SU-DHL-6 (cell line): Measurements from ENCODE around the gene CYP2A6.

Source experiments
- H2AFZ ChIP-seq: fragments of 200-600 bp; sonication (generic); 2 replicates; pipeline ENCODE4 v1.6.1; 2014; ENCODE audit warnings: low read depth, mild to moderate bottlenecking, moderate library complexity, mixed read lengths, antibody characterized with exemption, low read length; ENCODE audit not compliant: severe bottlenecking
- H3F3A ChIP-seq: fragments of 200-600 bp; shearing (Covaris generic); 2 replicates; pipeline ENCODE4 v1.6.0; 2016; ENCODE audit warnings: antibody characterized with exemption, mild to moderate bottlenecking; ENCODE audit not compliant: insufficient read depth
- H3K27ac ChIP-seq: fragments of 200-600 bp; sonication (generic); 2 replicates; pipeline ENCODE4 v1.5.1; 2016; ENCODE audit warnings: low read depth, mild to moderate bottlenecking, low read length, moderate library complexity, mixed read lengths
- H3K27me3 ChIP-seq: fragments of 200-600 bp; sonication (generic), shearing (Covaris generic); 2 replicates; pipeline ENCODE4 v1.6.0; 2014; ENCODE audit warnings: mild to moderate bottlenecking, low read length
- H3K36me3 ChIP-seq: fragments of 200-600 bp; sonication (generic); 2 replicates; pipeline ENCODE4 v1.6.1; 2014; ENCODE audit warnings: mild to moderate bottlenecking, low read length, mixed read lengths
- H3K4me2 ChIP-seq: fragments of 300-600, 200-600 bp; shearing (Covaris generic), sonication (generic); 2 replicates; pipeline ENCODE4 v1.6.0; 2014; ENCODE audit warnings: low read length, low read depth, mild to moderate bottlenecking; ENCODE audit not compliant: poor library complexity, severe bottlenecking
- H3K4me3 ChIP-seq: fragments of 200-600 bp; sonication (generic); 2 replicates; pipeline ENCODE4 v1.5.1; 2014; ENCODE audit warnings: antibody characterized with exemption, low read length, mild to moderate bottlenecking, mixed read lengths; ENCODE audit not compliant: insufficient read depth, poor library complexity, severe bottlenecking
- H3K79me2 ChIP-seq: fragments of 200-600 bp; sonication (generic); 2 replicates; pipeline ENCODE4 v1.6.1; 2014; ENCODE audit warnings: mild to moderate bottlenecking, low read length, moderate library complexity; ENCODE audit not compliant: insufficient read depth
- H3K9ac ChIP-seq: fragments of 200-600 bp; sonication (generic); 2 replicates; pipeline ENCODE4 v1.7.0; 2014; ENCODE audit warnings: mild to moderate bottlenecking, low read length
- H3K9me2 ChIP-seq: fragments of 200-600 bp; sonication (generic); replicated peaks from 2 replicates; pipeline ENCODE4 v1.6.1; 2014; ENCODE audit warnings: low read length; ENCODE audit not compliant: insufficient read depth
- H3K9me3 ChIP-seq: fragments of 200-600 bp; sonication (generic); 2 replicates; pipeline ENCODE4 v1.6.1; 2014; ENCODE audit warnings: low read length, mixed read lengths; ENCODE audit not compliant: insufficient read depth
- H4K20me1 ChIP-seq: fragments of 200-600 bp; sonication (generic); 2 replicates; pipeline ENCODE4 v1.6.1; 2014; ENCODE audit warnings: low read depth, mild to moderate bottlenecking, antibody characterized with exemption, low read length, moderate library complexity, mixed read lengths
- CTCF ChIP-seq: fragments of 200-600 bp; sonication (generic); IDR thresholded peaks from one replicate; pipeline ENCODE4 v1.5.1; 2017; ENCODE audit warnings: antibody characterized with exemption, mild to moderate bottlenecking, low read length, moderate library complexity; ENCODE audit not compliant: insufficient read depth, poor library complexity, severe bottlenecking
- EZH2phosphoT487 ChIP-seq: fragments of 200-600 bp; sonication (generic), shearing (Covaris generic); conservative IDR thresholded peaks from 2 replicates; pipeline ENCODE4 v1.6.1; 2018; ENCODE audit warnings: mild to moderate bottlenecking, antibody characterized with exemption, low read length, moderate library complexity, mixed read lengths

The CYP2A6 gene

DNA sequence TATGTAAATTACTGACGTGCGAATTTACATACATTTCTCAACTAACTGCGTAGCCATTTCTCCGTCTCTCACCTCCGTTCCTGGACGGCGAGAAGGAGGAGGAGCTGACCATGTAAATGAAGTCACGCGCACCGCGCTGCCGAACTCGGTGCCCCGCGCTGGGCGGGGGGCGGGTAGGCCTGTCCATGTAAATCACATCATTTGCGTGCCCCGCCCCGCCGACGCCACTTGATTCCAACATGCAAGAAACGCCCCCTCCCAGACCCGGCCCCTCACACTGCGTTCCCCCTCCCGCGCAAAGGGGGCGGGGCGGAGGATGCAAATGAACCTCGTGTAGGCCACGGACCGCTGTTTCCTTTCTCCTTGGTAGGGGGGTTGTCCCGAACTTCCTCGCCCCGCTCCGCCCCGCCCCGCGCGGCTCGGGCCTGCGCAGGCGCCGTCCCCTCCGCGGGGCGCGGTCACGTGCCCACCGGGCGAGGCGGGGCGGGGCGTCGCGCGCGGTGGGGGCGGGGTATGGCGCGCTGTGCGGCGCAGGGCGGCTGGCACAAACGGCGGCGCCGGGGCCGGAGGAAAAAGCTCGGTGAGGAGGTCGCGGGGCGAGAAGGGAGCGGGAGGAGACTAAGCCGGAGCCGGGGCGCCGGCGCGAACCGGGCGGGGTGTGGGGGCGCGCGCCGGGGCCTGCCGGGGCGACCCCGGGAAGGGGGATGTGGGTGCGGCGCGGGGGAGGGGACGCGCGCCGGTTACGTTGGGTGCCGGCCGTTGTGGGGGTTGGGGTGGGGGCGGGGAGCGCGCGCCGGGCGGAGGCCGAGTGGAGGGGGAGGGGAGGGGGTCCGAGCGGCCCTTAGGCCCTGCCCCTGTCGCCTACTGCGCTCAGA, 51.3 kb downstream of the CYP2A6 start, which contains the start of gene EGLN2:
Gene EGLN2, plus strand, starts transcription at position 509 of the 875 bp plus-strand sequence. CDS start 1,382 bp downstream, outside the sequence.
- H3F3A ChIP-seq = peaks cover 12% of the 10 kb centered on the region
- H4K20me1 ChIP-seq = no peaks in the 10 kb centered on the region
- peak within 1 kb of the TSS; percentile 78 for H3K27ac ChIP-seq
- H2AFZ ChIP-seq = peak within 1 kb of the TSS; percentile 84
- H3K4me2 ChIP-seq = peak within 1 kb of the TSS; percentile 83
- H3K4me3 ChIP-seq = peak within 1 kb of the TSS; percentile 93
- no peaks in the 10 kb centered on the region for H3K27me3 ChIP-seq
- H3K9me2 ChIP-seq = no peaks in the 10 kb centered on the region
- no peaks in the 10 kb centered on the region for H3K9me3 ChIP-seq
- no peaks in the 10 kb centered on the region for H3K36me3 ChIP-seq
- TF ChIP-seq EZH2phosphoT487 (no peak), CTCF (no peak)
- peaks cover 44% of the 10 kb centered on the region for H3K79me2 ChIP-seq
- H3K9ac ChIP-seq = peak within 1 kb of the TSS; percentile 95

- H3K79me2 ChIP-seq = peaks cover 37% of the 10 kb centered on the region
- no peaks in the 10 kb centered on the region for H3K9me3 ChIP-seq
- peak overlapping the region; percentile 57 for H3K9ac ChIP-seq
- TF ChIP-seq CTCF = no peak
- no peak for TF ChIP-seq EZH2phosphoT487
- H3K27me3 ChIP-seq = no peaks in the 10 kb centered on the region
- H2AFZ ChIP-seq = peak overlapping the region; percentile 84
- H3K27ac ChIP-seq = peak overlapping the region; percentile 78
- H3K4me3 ChIP-seq = peak overlapping the region; percentile 58
- peaks cover 12% of the 10 kb centered on the region for H3F3A ChIP-seq
- no peaks in the 10 kb centered on the region for H3K36me3 ChIP-seq
- no peaks in the 10 kb centered on the region for H3K9me2 ChIP-seq
- peak overlapping the region; percentile 72 for H3K4me2 ChIP-seq
- H4K20me1 ChIP-seq = no peaks in the 10 kb centered on the region
Measured at GRCh38 chr19:40797963-40798682, 52.1 kb downstream of the CYP2A6 start.

- Histone ChIP-seq H4K20me1 (no peaks in the 10 kb centered on the region), H2AFZ (no peak overlapping the region), H3K9me2 (no peaks in the 10 kb centered on the region), H3K79me2 (peaks cover 29% of the 10 kb centered on the region), H3K27ac (peak overlapping the region; percentile 78; the same call in 1 of the 2 replicates), H3K4me2 (peak overlapping the region; percentile 72), H3K27me3 (no peaks in the 10 kb centered on the region), H3K36me3 (no peaks in the 10 kb centered on the region), H3K4me3 (no peak overlapping the region), H3F3A (peaks cover 12% of the 10 kb centered on the region), H3K9ac (peak overlapping the region; percentile 57; the same call in 1 of the 2 replicates), H3K9me3 (no peaks in the 10 kb centered on the region)
- TF ChIP-seq CTCF = no peak
- no peak for TF ChIP-seq EZH2phosphoT487
Measured at GRCh38 chr19:40797166-40797962, 52.9 kb downstream of the CYP2A6 start.
